DMS79 (cell line): Measurements from ENCODE around the gene SND1.

ENCODE experiments used
- DNase-seq: peaks from one replicate; lab custom pipeline; 2025; lab: John Stamatoyannopoulos, UW

Gene SND1

GRCh38 chr7:127933146-127933545 is 281.2 kb downstream of the SND1 start:
- no peak for DNase-seq

- DNase-seq = no peak
These were observed 282.7 kb downstream of the SND1 start for GRCh38 chr7:127934711-127935110.

- no peak for DNase-seq
These were observed 283.9 kb downstream of the SND1 start for GRCh38 chr7:127935847-127936376.

- DNase-seq = no peak
These were observed 285.2 kb downstream of the SND1 start for GRCh38 chr7:127937066-127937680.

- DNase-seq = no peak
These were observed 286.6 kb downstream of the SND1 start for GRCh38 chr7:127938588-127938987.

- DNase-seq = no peak
These were observed 288.6 kb downstream of the SND1 start for GRCh38 chr7:127940381-127941160.

- no peak for DNase-seq
These were observed 289.6 kb downstream of the SND1 start for GRCh38 chr7:127941476-127942210.

- DNase-seq = peak; percentile 99
These were observed 291.8 kb downstream of the SND1 start for GRCh38 chr7:127943541-127944521.

GRCh38 chr7:127946111-127946510 is 294.1 kb downstream of the SND1 start:
- no peak for DNase-seq

GRCh38 chr7:127946847-127947246 is 294.9 kb downstream of the SND1 start:
- DNase-seq = no peak

GRCh38 chr7:127948312-127948711 is 296.3 kb downstream of the SND1 start:
- no peak for DNase-seq

GRCh38 chr7:127948930-127949329 is 296.9 kb downstream of the SND1 start:
- DNase-seq = no peak

GRCh38 chr7:127949769-127950222 is 297.8 kb downstream of the SND1 start:
- DNase-seq = no peak

GRCh38 chr7:127950233-127950935 is 298.4 kb downstream of the SND1 start:
- no peak for DNase-seq

GRCh38 chr7:127953423-127954356 is 301.7 kb downstream of the SND1 start:
- DNase-seq = no peak

- DNase-seq = peak; percentile 75
These were observed 302.4 kb downstream of the SND1 start for GRCh38 chr7:127954357-127954748.

- no peak for DNase-seq
These were observed 303.1 kb downstream of the SND1 start for GRCh38 chr7:127955051-127955531.

GRCh38 chr7:127957886-127958285 is 305.9 kb downstream of the SND1 start:
- no peak for DNase-seq

GRCh38 chr7:127959770-127960169 is 307.8 kb downstream of the SND1 start:
- no peak for DNase-seq
